ENCODE results near the gene EDN3.

DNA sequence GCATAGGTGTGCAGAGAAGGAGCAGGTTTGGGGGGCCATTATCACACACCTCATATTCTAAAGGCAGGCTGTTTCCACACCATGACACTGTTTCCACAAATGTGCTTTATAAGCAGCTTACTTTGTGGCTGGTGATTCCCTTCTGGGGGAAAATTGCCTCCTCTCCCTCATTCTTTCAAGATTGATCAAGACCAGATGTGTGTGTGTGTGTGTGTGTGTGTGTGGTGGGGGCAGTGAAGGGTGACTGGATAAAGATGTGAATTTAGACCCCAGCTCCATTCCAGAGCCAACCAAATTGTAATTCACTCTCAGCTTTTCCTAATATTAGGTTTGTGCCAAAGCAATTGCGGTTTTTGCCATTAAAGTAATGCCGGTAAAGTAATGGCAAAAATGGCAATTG lies 45.6 kb downstream of the EDN3 start:
- TF ChIP-seq EZH2phosphoT487 (IDR thresholded peaks at IDR 0.05; ENCODE audit: borderline replicate concordance): no peak
- TF ChIP-seq CTCF (IDR thresholded peaks at IDR 0.05 in 2 of 3, conservative IDR thresholded peaks at IDR 0.05 in 1 of 3; ENCODE audit: borderline replicate concordance in 1 of 3, insufficient read depth in 1 of 3, low read depth in 2 of 3, low read length in 2 of 3): no peak
- TF ChIP-seq POLR2A (IDR thresholded peaks at IDR 0.05; ENCODE audit: borderline replicate concordance, extremely low read depth, insufficient read depth, insufficient read length): no peak
- no peak for TF ChIP-seq EZH2 (IDR thresholded peaks at IDR 0.05)
- TF ChIP-seq TCF7L2 (IDR thresholded peaks at IDR 0.05; ENCODE audit: borderline replicate concordance, extremely low read depth, insufficient read depth, insufficient read length): no peak
- no peak for TF ChIP-seq ZFX (IDR thresholded peaks at IDR 0.05)
- no peak for TF ChIP-seq REST (IDR thresholded peaks at IDR 0.05; ENCODE audit: low read depth)

All from HCT116 (cell line).